NCI-H524 (cell line): ENCODE data around the gene CANT1.
A peak's percentile ranks its signal among the peaks of the same experiment; 100 is the strongest.

Experiments
- DNase-seq, 2 experiments: peaks; one replicate each; lab custom pipeline; 2025; lab: John Stamatoyannopoulos, UW

Gene CANT1

GRCh38 chr17:78995022-78995760, 14.4 kb downstream of the CANT1 start:
- DNase-seq = no peak

DNA sequence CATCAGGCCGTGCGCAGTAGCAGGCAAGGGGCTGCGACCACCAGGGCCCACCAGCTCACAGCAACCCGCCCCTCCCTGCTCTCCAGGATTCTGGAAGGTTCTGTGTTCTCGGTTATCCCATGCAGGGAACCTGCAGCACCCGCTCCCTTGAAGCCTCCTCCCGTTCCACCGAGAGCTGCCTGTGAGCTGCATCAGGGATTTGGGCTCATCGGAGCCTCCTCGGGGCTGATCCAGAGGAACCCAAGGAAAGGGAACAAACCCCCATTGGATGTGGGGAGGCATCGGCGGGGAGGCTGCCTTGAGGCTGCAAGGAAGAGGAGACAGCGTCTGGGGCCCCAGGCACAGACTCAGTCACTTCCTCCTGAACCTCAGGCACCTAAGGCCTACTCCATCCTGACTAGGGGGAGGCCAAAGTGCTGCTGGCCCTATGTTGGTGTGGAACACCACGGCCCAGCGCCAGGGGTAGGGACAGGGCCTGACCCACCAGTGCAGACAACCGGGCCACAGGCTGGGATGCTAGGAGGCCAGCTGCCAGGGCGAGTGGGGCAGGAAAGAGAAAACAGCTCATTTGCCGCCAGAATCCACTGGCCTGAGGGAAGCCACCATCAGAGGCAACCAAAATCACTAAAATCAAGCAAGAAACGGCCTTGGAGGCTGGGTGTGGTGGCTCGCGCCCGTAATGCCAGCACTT, 15.4 kb downstream of the CANT1 start:
- no peak for DNase-seq

GRCh38 chr17:78993241-78993956, 16.2 kb downstream of the CANT1 start:
- DNase-seq = peak in 1 of 2 experiments; percentile 69

DNA sequence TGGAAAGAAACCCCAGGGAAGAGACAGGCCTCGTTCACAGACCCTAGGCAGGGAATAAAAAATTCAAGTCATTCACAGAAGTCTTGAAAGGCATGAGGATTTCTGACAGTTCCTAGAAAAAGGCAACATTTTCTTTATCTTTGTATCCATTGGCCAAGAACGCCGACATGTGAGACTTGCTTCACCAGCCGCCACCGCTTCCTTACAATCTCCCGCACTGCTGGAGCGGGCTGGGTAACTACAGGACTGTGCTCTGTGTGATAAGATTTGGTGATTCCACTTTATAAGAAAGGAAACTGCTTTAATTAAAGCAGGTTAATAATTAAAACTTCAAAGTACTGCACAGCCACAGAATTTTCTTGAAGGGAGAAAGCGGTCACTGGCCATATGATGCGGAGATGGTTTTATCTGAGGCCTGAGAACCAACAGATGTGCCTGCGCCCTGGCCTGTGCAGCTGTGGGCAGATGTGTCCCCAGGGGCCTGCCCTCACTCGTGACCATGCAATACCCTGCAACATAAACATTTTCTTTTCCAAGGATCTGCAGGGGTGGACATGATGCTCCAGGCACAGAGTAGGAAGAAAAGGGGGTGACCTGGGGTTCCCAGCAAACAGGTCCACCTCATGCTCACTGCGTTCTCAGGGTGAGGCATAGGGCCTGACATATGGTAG, 16.9 kb downstream of the CANT1 start:
- no peak for DNase-seq

- no peak for DNase-seq
Observed at GRCh38 chr17:78991906-78992532, 17.5 kb downstream of the CANT1 start.

GRCh38 chr17:78991017-78991738, 18.4 kb downstream of the CANT1 start:
- no peak for DNase-seq

DNA sequence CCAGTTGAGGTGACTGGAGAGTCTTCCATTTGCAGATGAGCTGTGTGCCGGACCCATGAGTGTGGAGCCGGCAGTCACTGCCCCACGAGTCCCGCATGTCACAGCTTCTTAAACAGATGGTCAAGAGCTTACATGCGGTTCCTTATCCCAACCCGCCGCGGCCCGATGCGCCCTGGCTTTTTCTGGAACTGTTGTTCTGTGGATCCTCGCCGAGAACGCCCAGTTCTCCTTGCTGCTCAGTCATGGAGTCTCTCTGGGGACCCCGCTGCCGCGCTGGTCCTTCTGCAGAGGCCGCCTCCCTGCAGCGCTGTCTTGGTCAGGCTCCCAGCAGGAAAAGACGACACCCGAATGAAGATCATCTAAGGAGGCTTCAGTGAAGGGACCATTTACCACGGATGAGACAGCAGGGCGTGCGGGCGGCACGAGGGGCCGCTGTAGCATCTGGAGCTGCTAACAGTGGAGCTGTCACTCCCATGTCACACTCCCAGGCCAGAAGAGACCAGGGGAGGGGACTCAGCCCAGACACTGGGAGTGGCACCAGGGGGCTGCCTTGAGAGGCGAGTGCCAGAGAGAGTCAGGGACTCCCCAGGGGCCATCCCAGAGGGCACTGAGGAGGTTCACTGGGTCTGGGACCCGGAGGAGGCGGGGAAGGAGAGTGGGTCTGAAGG, 19.1 kb downstream of the CANT1 start:
- DNase-seq = peak; percentile 56 to 75

DNA sequence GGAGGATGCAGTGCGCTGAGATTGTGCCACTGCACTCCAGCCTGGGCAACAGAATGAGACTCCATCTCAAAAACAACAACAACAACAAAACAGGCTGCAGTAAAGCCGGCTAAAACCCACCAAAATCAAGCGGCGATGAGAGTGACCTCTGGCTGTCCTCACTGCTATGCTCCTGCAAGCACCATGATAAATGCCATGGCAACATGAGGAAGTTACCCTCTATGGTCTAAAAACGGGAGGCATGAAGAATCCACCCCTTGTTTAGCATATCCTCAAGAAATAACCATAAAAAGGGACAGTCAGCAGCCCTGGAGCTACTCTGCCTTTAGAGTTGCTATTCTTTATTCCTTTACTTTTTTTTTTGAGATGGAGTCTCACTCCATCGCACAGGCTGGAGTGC, 21.4 kb downstream of the CANT1 start:
- no peak for DNase-seq

DNA sequence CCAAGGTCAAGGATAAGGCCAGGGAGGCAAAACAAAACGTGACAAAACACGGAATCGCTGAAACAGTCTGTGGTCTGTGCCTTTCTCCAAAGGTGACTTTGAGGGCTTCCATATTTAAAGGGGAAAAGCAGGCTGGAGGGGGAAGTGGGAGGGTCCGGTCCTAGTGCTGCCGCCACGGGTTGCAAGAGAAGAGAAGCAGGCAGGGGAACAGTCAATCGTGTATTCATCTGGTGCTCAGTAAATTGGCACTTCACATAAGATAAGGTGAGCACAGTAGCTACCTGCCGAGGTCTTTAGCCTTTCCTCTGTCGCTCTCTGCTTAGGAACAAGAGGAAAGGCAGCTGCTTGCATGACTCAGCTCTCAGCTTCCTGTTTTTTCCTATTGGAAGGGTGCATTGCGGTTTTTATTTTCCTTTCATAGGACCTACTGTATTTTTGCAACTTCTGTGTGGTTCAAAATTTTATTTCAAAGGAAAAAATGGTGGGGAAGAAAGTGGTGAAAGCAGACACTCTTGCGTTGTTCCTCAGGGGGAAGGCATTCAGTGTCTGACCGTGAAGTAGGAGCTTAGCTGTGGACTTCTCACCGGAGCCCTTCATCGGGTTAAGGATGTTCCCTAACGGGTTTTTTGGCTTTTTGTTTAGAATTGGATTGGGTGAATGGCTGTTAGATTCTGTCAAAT, 22.8 kb downstream of the CANT1 start:
- no peak for DNase-seq

DNA sequence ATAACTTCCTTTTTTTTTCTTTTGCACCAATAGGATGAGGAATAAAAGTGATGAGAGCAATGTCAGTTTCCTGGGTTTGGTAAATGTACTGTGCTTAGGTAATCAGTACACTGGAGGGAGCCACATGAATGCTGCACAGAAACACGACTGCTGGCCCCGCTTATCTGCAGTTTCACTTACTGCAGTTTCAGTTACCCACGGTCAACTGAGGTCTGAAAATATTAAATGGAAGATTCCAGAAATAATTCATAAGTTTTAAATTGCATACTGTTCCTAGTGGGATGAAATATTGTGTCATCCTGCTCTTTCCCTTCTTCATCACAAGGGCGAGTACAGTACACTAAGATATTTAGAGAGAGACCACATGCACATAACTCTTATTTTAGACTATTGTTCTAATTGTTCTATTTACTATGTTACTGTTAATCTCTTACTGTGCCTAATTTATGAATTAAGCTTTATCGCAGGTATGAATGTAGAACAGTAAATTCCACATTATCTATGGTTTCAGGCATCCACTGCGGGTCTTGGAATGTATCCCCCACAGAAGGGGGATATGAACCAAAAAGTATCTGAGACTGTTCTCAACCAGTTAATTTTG, 23.4 kb downstream of the CANT1 start:
- DNase-seq = no peak

DNA sequence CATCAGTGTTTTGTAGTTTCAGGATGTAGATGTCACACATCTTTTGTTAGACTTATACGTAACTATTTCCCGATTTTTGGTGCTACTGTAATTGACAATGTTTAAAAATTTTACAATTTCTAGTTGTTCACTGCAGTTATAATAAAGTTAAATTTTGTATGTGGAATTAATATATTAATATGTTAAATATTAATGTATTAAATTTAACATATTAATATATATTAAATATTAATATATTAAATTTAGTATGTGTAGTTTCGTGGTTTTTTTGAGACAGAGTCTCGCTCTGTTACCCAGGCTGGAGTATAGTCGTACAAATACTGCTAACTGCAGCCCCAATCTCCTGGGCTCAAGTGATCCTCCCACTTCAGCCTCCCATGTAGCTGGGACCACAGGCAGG, 24.2 kb downstream of the CANT1 start:
- DNase-seq = no peak

DNA sequence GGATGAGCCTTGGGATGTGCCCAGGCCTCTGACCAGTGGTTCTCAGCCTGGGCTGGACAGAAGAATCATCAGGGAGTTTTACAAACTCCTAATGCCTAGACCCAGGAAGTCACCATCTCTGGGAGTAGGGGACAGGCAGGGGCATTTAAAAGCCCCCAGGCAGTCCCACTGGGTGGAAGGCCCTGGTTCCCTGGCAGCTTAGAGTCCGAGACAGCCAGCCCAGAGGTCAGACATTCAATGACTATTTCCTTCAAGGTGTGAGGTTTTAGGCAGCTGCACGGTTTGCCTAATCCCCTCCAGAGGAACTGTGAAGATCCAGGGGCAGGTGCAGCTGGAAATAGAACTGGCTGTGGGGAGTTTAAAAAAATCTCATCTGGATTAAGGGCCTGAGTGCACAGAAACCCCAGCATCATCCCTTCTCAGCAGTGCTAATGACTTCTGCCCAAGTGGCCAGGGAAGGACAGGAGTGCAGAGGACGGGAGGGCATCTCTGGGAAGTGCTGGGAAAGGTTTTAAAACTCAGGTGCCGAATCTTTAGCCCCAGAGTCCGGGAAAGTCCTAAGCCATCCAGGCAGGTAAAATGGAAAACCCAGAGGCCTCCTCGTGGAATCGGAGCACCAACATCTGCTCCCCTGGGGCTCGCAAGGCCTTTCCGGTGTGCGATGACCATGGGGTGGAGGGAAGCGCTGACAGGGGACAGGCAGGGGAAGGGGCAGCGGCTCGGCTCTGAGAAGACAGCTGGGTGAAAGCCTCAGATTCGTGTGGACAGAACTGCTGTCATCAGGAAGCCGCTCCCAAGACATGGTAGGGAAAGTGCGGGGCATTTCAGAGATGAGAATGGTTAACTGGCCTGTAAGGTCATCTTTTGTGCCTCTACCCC, 28.3 kb downstream of the CANT1 start:
- peak; percentile 97 for DNase-seq

DNA sequence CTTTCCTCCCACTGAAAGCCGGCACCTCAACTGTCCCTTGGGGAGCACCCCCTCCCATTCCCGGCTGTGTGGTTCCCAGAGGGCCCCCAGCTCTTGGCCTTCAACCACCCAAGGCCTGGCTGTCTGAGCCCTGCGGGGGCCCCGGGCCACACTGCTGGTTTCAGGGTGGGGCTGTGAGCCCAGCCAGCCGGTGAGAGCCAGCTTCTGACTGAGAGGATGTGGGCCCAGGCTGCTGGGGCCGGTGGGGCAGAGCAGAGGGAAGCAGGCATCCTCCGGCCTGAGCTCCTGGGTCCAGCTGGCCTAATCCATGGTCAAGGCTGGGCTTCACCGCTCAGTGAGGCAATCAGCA, 29.0 kb downstream of the CANT1 start:
- DNase-seq = no peak

- DNase-seq = peak; percentile 71 to 88
Observed at GRCh38 chr17:78979780-78980623, 29.6 kb downstream of the CANT1 start, which contains the start of gene LGALS3BP. Gene LGALS3BP, minus strand, starts transcription at chr17:78979923. Its CDS starts 2,732 bp downstream, at chr17:78977191.

- no peak for DNase-seq
Observed at GRCh38 chr17:78977997-78978973, 31.3 kb downstream of the CANT1 start.

- no peak for DNase-seq
Observed at GRCh38 chr17:78977681-78977943, 32.0 kb downstream of the CANT1 start.
